ENCODE data around the gene F11R. TPM values are rescaled to one million over a fixed set of nuclear protein-coding genes. Genes with fewer than 3 reads are reported as not detected.

Gene F11R
- total and polyA plus RNA-seq, 10 of the 15 experiments (the other 5 are each of a cell fraction or from before 2014, with no cell fraction given): 15.3 to 80.9 (median 24.3) TPM

GRCh38 chr1:160975026-160975425 lies 45.9 kb downstream of the F11R start:
- RAD21 ChIA-PET (ENCODE audit: unreplicated experiment): interaction anchor here (0.7 to 1.6 kb wide), 4 partner anchors 23 to 295 kb away, joined by 3 to 4 read pairs (median 3); partner anchors contain the start of gene ARHGAP30
- in situ Hi-C loops (cut with MboI): no loop called here
- Histone ChIP-seq H3K79me2 (ENCODE audit: control insufficient read depth, insufficient read depth, low read length) (no peaks in the 10 kb centered on the region), H3K4me3 (no peak overlapping the region; the same call in 1 of the 2 replicates), H3K4me2 (ENCODE audit: control insufficient read depth, insufficient read depth) (peak overlapping the region; percentile 36), H4K20me1 (ENCODE audit: control insufficient read depth, insufficient read depth) (no peaks in the 10 kb centered on the region), H3K9me3 (replicated peaks; ENCODE audit: control insufficient read depth, insufficient read depth, low read length) (no peaks in the 10 kb centered on the region), H3K4me1 (ENCODE audit: control insufficient read depth, insufficient read depth, low read length) (peaks cover 14% of the 10 kb centered on the region), H2AFZ (ENCODE audit: control insufficient read depth, low read depth, low read length) (no peak overlapping the region), H3K27me3 (replicated peaks in 1 of 2; ENCODE audit: control insufficient read depth in 2 of 2, insufficient read depth in 2 of 2, low read length in 1 of 2) (no peaks in the 10 kb centered on the region), H3K36me3 (ENCODE audit: control insufficient read depth in 2 of 2, insufficient read depth in 2 of 2, low read length in 1 of 2) (no peaks in the 10 kb centered on the region), H3K9ac (ENCODE audit: control insufficient read depth, insufficient read depth, low read length) (no peak overlapping the region), H3K27ac (ENCODE audit: control insufficient read depth, insufficient read depth) (no peak overlapping the region)
- peak; percentile 49 to 65; a peak in 2 of 4 replicates for TF ChIP-seq IKZF2 (IDR thresholded peaks at IDR 0.05)
- 0 out of 2 replicates have a peak, but pooled peaks have one; percentile 30 for TF ChIP-seq BCL11A (IDR thresholded peaks at IDR 0.05; ENCODE audit: low read depth, low read length)
- TF ChIP-seq PKNOX1 (IDR thresholded peaks at IDR 0.05): peak; percentile 35; the same call in 1 of the 2 replicates
- peak; percentile 68; the same call in 1 of the 2 replicates for TF ChIP-seq RELB (IDR thresholded peaks at IDR 0.05; ENCODE audit: low read depth)
- TF ChIP-seq SKIL (IDR thresholded peaks at IDR 0.05; ENCODE audit: low read depth, poor library complexity, severe bottlenecking): peak; percentile 65
- TF ChIP-seq CHD4 (IDR thresholded peaks at IDR 0.05): no peak
- TF ChIP-seq SP1 (IDR thresholded peaks at IDR 0.05; ENCODE audit: low read depth, low read length): no peak
- TF ChIP-seq SREBF2 (IDR thresholded peaks at IDR 0.05; ENCODE audit: low read length): no peak
- peak; percentile 77 for TF ChIP-seq RUNX3 (IDR thresholded peaks at IDR 0.05; ENCODE audit: low read length)
- TF ChIP-seq MEF2B (IDR thresholded peaks at IDR 0.05; ENCODE audit: partially characterized antibody, poor library complexity, severe bottlenecking): peak; percentile 43
- TF ChIP-seq PAX5 (IDR thresholded peaks at IDR 0.05; ENCODE audit: borderline replicate concordance, low read depth, low read length): peak; percentile 81
- peak; percentile 61; the same call in 1 of the 2 replicates for TF ChIP-seq MEF2A (IDR thresholded peaks at IDR 0.05; ENCODE audit: insufficient read depth, low read depth, low read length)
- TF ChIP-seq DPF2 (IDR thresholded peaks at IDR 0.05): 0 out of 2 replicates have a peak, but pooled peaks have one; percentile 33
- peak; percentile 30; the same call in 1 of the 2 replicates for TF ChIP-seq IKZF1 (conservative IDR thresholded peaks at IDR 0.05)
- TF ChIP-seq PAX8 (IDR thresholded peaks at IDR 0.05): no peak
- TF ChIP-seq MTA2 (IDR thresholded peaks at IDR 0.05; ENCODE audit: low read depth): peak; percentile 92
- 0 out of 2 replicates have a peak, but pooled peaks have one; percentile 28 for TF ChIP-seq NBN (IDR thresholded peaks at IDR 0.05)
- intact Hi-C loops (cut with micrococcal nuclease; ENCODE audit: unreplicated experiment): no loop called here
- 34% methylated on average over 2 of the region's 2 CpGs for WGBS (ENCODE audit: insufficient coverage, insufficient replicate concordance, low lambda C conversion rate, missing lambda C conversion rate)
- ATAC-seq (peak; percentile 83), DNase-seq (ENCODE audit: low read depth, low spot score) (peak; percentile 57), FAIRE-seq (peak; percentile 35)
- CTCF ChIA-PET: interaction anchor here (1.2 to 11.0 kb wide), 5 partner anchors 8 to 197 kb away, joined by 3 to 94 read pairs (median 4); partner anchors contain the start of gene ITLN2
- POLR2A ChIA-PET: interaction anchor here (1.0 kb wide), 1 partner anchor 21 kb away, joined by 3 read pairs; the partner anchor contains the start of gene ITLN2
- BruUV-seq (replicated peaks): no TSS peak
- SMC1A ChIA-PET (ENCODE audit: uncharacterized antibody, unreplicated experiment): interaction anchor here (0.8 to 4.9 kb wide), 5 partner anchors 23 to 248 kb away, joined by 3 to 21 read pairs (median 3); partner anchors contain the start of gene KLHDC9

Data from GM12878 (cell line).